HG02981 (cell line): Measurements from ENCODE around the gene AKAP3.
A peak's percentile ranks its signal among the peaks of the same experiment; 100 is the strongest.

ENCODE experiments used
- ATAC-seq: cut with Tn5 transposase; IDR thresholded peaks from one replicate; pipeline ENCODE4 v1.9.1; 2021; ENCODE audit warnings: mild to moderate bottlenecking, moderate library complexity; ENCODE audit not compliant: unreplicated experiment

The AKAP3 gene

DNA sequence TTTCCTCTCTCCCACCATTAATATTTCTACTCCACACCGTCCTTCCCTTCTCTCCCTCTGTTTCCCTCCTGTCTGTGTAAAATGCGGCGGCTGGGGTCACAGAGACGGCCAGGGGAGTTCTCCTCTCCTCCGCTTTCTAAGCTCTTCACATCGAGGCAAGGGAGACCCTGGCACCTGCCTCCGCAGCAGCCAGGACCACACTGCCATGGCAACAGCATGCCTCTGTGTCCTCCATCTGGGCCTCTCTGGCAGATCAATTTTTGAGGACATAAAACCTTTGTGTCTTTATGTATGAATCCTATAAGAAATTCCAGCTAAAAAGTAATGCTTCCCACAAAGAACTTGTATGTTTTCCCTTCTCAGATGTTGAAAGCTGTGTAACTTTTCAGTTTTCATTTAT lies 45.4 kb downstream of the AKAP3 start:
- ATAC-seq, result no peak

DNA sequence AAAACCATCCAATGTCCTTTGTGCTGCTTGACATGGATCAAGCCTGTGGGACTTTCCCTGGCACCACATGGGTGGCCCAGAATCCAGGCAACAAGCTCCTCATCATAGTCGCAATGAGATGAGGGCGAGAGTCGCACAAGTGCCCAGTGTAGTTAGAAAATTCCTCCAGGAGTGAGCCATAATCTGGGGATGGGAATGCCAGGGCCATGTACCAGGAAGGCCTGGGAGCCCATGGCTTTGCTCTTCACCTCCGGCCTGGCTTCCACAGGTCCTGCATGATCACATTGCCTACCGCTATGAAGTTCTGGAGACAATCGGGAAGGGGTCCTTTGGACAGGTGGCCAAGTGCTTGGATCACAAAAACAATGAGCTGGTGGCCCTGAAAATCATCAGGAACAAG lies 53.0 kb downstream of the AKAP3 start:
- ATAC-seq, result no peak

DNA sequence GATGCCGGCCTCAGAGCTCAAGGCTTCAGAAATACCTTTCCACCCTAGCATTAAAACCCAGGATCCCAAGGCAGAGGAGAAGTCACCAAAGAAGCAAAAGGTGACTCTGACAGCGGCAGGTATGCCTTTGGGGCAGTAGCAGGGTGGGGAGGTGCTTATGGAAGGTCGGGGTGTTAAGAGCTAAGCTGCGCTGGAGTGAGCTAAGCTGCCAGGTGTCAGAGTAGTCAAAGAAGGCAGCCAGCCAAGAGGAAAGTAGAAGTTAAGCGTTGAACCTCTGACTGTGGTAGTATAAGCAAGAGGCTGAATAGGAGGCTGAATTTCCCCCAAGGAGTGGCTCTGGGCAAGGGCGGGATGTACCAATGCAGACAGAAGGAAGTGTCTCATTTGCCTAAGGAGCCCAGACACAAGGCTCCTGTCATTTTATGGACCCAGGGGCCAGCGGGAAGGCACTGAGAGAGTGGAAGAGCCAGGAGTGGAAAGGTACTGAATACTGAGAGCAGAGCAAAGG lies 57.6 kb downstream of the AKAP3 start:
- ATAC-seq, result no peak

DNA sequence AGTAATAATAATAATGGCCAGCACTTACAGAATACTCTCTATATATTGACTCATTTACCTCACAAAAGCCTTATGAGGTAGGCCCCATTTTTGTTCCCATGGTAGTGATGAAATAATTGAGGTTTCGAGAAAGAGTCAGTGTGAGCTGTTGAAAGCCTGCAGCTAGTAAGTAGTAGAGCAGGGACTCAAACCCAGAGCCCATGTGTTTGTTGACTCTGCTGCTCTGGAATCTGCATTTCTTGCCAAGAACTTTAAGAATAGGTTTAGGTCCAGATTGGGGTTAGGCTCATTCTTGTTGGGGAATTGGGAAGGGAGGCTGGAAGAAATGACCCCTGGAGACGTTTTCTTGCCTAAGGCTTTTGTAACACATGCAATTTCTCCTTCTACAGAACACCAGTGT lies 58.9 kb downstream of the AKAP3 start:
- no peak for ATAC-seq

- ATAC-seq, result no peak
These were observed 59.9 kb downstream of the AKAP3 start for GRCh38 chr12:4588916-4589315.

DNA sequence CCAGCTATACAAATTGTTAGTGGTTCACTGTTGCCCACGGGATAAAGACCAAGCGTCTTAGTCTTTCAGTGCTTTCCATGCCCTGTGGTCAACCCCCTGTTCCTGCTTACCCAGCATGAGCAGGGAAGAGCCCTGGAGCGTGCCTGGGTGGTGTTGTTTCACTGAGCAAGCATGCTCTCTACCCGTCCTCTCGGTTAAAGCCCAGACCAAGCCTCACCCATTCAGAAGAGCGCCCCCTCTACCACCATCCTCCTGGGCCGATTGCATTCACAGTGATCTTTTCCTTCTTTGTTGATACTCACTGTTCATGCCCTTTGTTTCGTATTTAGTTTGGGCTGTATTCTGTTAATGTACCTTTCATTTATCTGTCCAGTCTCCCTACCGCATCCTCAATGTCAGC lies 61.7 kb downstream of the AKAP3 start:
- no peak for ATAC-seq

DNA sequence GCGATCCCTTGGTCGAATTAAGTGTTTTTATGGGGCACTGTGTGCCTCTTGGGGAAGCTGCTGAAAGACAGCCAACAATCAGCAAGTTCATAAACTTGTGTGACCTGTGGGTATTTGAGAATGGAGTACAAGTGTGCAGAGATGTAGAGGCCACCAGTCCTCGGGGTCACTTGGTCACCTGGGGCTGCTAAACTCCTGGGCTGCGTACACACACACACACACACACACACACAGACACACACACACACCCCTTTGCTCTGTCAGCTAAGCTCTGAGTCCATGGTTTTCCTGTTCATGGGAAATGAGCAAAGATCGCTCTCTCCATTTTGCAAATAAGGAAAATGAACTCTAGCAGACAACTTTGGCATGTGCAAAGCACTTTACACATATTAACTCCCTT lies 62.4 kb downstream of the AKAP3 start:
- ATAC-seq, result no peak

DNA sequence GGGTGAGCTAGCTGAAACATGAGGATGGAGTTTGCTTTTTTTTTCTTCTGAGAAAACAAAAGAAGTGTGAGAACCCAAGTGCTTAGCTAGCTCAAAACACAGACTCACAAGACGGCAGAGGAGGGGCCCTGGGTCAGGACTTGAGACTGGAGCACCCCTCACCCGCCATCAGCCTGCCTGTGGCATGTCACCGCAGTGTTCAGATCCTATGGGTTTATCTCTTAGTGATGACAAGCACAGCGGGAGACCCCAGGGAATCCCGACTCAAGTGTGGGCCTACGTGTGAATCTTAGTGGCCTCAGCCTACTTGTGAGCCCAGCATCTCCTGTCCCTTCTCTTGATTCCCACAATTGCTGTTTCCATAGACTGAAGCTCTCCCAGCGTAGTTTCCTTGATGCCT lies 64.0 kb downstream of the AKAP3 start:
- no peak for ATAC-seq

DNA sequence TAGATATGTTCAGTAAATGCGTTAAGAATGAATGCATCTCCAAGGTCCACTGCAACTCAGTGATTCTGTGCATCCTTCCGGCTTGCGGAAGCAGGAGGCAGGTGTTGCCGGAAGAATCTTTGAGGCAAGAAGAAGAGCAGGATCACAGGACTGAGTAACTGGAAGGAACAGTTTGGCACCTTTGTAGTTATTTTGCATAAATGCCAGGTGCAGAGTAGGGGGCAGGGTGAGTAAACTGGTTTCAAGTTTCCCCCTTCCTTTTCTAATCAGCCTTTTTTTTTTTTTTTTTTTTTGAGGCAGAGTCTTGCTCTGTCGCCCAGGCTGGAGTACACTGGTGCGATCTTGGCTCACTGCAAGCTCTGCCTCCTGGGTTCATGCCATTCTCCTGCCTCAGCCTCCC lies 64.6 kb downstream of the AKAP3 start:
- no peak for ATAC-seq

DNA sequence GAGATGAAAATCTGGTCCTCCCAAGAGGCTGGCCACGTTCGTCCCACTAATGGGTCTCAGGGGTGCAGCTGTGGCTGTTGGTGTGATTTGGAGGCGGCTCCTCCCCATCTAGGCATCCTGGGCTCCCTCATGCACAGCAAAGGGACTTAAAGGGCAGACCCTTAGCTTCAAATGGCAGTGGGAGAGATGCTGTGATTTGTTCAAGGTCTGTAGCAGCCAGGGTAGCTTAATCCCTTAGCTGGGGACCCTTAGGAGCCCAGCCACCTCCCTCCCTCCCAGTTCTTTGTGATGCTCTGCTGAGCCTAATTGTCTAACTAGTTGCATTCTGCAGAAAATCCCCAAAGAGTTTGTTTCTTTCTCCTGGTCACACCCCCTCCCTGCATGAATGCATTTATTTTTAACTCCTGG lies 68.6 kb downstream of the AKAP3 start:
- no peak for ATAC-seq

- ATAC-seq, result no peak
These were observed 69.3 kb downstream of the AKAP3 start for GRCh38 chr12:4579305-4580102.

DNA sequence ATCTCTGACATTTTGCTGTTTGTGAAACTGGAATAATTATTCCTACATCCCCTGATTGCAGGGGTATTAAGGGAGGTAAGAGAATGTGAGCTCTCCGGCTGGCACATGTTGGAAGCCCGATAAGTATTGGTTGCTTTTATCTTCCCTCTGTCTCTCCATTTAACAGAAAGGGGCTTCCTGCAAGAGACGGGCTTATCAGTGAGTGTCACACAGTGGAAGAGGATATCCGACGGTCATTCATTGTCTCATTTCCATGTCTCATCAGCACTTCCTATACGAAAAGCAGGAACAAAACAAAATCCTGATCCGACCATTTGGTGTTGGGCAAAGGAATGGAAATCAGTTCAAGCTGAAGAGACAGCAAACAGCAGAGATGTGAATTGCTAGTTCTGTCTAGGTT lies 76.2 kb downstream of the AKAP3 start:
- no peak for ATAC-seq

- ATAC-seq, result no peak
These were observed 79.6 kb downstream of the AKAP3 start for GRCh38 chr12:4569261-4569660.

DNA sequence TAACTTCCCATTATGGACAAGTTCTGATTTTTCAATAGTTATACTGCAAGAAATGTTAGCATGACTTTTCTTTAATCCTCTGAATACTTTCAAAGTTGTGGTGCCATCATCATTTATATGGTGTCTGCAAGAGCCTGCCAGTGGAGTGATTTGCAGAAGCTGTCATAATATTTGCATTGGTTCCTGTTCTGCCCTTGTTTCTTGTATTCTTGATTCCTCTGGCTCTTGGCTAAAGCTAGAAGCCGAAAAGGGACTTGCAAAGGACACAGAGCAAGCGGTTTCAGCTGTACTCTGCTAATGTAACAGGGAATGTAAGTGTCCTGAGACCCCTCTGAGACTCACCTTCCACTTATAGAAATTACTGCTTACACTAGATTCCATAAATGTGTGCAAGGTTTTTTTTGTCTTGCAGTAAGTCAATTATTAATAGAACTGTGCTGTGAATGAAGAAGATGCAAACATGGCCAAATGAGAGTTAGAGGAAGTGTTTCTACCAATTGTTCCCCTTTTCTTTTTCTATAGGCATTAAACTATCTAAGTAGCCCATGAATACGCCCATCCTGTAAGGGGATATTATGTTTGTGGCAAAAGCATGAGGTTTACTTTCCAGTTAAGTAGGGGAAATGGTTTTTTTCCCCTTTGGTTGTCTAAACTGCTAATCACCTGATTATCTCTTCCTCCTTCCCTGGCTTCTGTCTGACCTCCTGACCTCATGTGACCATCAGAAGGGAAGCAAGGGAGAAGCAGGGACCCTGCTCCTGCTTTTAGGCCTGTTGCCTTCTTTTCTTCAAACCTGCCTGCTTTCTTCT lies 81.6 kb downstream of the AKAP3 start:
- ATAC-seq, result peak; percentile 61

DNA sequence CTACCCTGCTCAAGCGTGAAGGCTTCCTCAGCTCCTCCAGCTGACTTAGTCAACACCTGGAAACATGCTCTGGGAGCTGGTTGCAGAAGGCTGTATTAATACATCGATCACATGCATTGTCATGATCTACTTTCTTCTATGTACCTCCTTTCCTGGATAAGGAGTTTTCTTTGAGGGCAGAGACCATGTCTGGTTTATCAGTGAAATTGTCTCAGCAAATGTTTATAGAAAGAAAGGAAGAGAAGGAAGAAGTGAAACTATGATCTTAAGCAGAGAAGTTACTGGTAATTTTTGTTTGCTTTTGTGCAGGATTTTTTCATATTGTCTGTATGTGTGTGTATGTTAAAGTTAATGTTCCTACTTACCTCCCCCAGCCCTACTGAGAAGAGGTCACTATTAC lies 82.4 kb downstream of the AKAP3 start:
- ATAC-seq, result no peak
